ENCODE data around the gene LDB2.
"Not testable (repeated sequence)": the region's sequence is repeated elsewhere in the genome, so short reads cannot be mapped to it uniquely, and the experiment has no call there.

The LDB2 gene

GRCh38 chr4:16572631-16573030 is 325.8 kb downstream of the LDB2 start:
- H3K4me3 ChIP-seq (ENCODE audit: low read depth, low read length): no peak overlapping the region
- in situ Hi-C loops (cut with HindIII; ENCODE audit: low sequenced_read_pairs): no loop called here
- DNase-seq (ENCODE audit: low read depth, low spot score): no peak
- TF ChIP-seq CTCF (IDR thresholded peaks at IDR 0.05; ENCODE audit: low read depth, low read length): no peak

GRCh38 chr4:16572161-16572560 is 326.3 kb downstream of the LDB2 start:
- in situ Hi-C loops (cut with HindIII; ENCODE audit: low sequenced_read_pairs): no loop called here
- no peak for TF ChIP-seq CTCF (IDR thresholded peaks at IDR 0.05; ENCODE audit: low read depth, low read length)
- no peak overlapping the region for H3K4me3 ChIP-seq (ENCODE audit: low read depth, low read length)
- no peak for DNase-seq (ENCODE audit: low read depth, low spot score)

- in situ Hi-C loops (cut with HindIII; ENCODE audit: low sequenced_read_pairs): no loop called here
- DNase-seq (ENCODE audit: low read depth, low spot score): no peak
Measured at GRCh38 chr4:16569790-16570189, 328.7 kb downstream of the LDB2 start.

GRCh38 chr4:16557316-16557715 is 341.1 kb downstream of the LDB2 start:
- DNase-seq (ENCODE audit: low read depth, low spot score); in situ Hi-C loops (cut with HindIII; ENCODE audit: low sequenced_read_pairs); H3K4me3 ChIP-seq (ENCODE audit: low read depth, low read length): not testable (repeated sequence)

More at GRCh38 chr4:16569790-16570189, 328.7 kb downstream of the LDB2 start:
- H3K4me3 ChIP-seq (ENCODE audit: low read depth, low read length): no peak overlapping the region
- no peak for TF ChIP-seq CTCF (IDR thresholded peaks at IDR 0.05; ENCODE audit: low read depth, low read length)

- in situ Hi-C loops (cut with HindIII; ENCODE audit: low sequenced_read_pairs): no loop called here
- TF ChIP-seq CTCF (IDR thresholded peaks at IDR 0.05; ENCODE audit: low read depth, low read length): no peak
- H3K4me3 ChIP-seq (ENCODE audit: low read depth, low read length): no peak overlapping the region
- no peak for DNase-seq (ENCODE audit: low read depth, low spot score)
Measured at GRCh38 chr4:16555156-16555555, 343.3 kb downstream of the LDB2 start.

- no peak for DNase-seq (ENCODE audit: low read depth, low spot score)
- H3K4me3 ChIP-seq (ENCODE audit: low read depth, low read length): no peak overlapping the region
- TF ChIP-seq CTCF (IDR thresholded peaks at IDR 0.05; ENCODE audit: low read depth, low read length): no peak
- in situ Hi-C loops (cut with HindIII; ENCODE audit: low sequenced_read_pairs): no loop called here
Measured at GRCh38 chr4:16550531-16550930, 347.9 kb downstream of the LDB2 start.

- no peak for DNase-seq (ENCODE audit: low read depth, low spot score)
- in situ Hi-C loops (cut with HindIII; ENCODE audit: low sequenced_read_pairs): no loop called here
- no peak overlapping the region for H3K4me3 ChIP-seq (ENCODE audit: low read depth, low read length)
- TF ChIP-seq CTCF (IDR thresholded peaks at IDR 0.05; ENCODE audit: low read depth, low read length): no peak
Measured at GRCh38 chr4:16545656-16546055, 352.8 kb downstream of the LDB2 start.
